Thoracic aorta (tissue), 2 donors: Measurements from ENCODE around the gene PPM1N. TPM values are rescaled to one million over a fixed set of nuclear protein-coding genes. Genes with fewer than 3 reads are reported as not detected.

Experiments
- ATAC-seq: fragments of 150-250 bp; one replicate; pipeline ENCODE4 v1.8.0; 2017; ENCODE audit warnings: low read depth; ENCODE audit not compliant: insufficient number of reproducible peaks, low FRiP score
- DNase-seq: peaks from one replicate; pipeline ENCODE4 v3.0.0-alpha.2; 2020; ENCODE audit warnings: low spot score
- H3K27ac ChIP-seq, 2 donors: fragments of 200-600 bp; sonication (generic); 1 replicate in 1 of 2; 2 replicates in 1 of 2; pipeline ENCODE4 v1.5.1; 2016; ENCODE audit warnings: mild to moderate bottlenecking in 2 of 2, moderate library complexity in 2 of 2
- H3K27me3 ChIP-seq: fragments of 200-600 bp; sonication (generic); replicated peaks from 2 replicates; pipeline ENCODE4 v1.6.0; 2016; ENCODE audit warnings: mild to moderate bottlenecking; ENCODE audit not compliant: insufficient read depth
- H3K36me3 ChIP-seq: fragments of 200-600 bp; sonication (generic); one replicate; pipeline ENCODE4 v1.5.1; 2016
- H3K4me1 ChIP-seq, 2 donors: fragments of 200-600 bp; sonication (generic); 1 replicate in 1 of 2; 2 replicates in 1 of 2; pipeline versions ENCODE4 v1.5.1 to v1.6.0; 2016; ENCODE audit warnings: low read depth in 2 of 2, mild to moderate bottlenecking in 1 of 2; ENCODE audit not compliant: control insufficient read depth in 1 of 2
- H3K4me3 ChIP-seq: fragments of 200-600 bp; sonication (generic); 2 replicates; pipeline ENCODE4 v1.5.1; 2016; ENCODE audit warnings: mild to moderate bottlenecking
- H3K9me3 ChIP-seq: fragments of 200-600 bp; sonication (generic); 2 replicates; pipeline ENCODE4 v1.5.1; 2016
- CTCF ChIP-seq: fragments of 200-600 bp; sonication (generic); IDR thresholded peaks from one replicate; pipeline ENCODE4 v1.5.1; 2019; ENCODE audit warnings: antibody characterized with exemption
- total RNA-seq, 2 donors: library from RNA; depleted of rRNA; stranded (reverse); fragments of >200 nt; gene quantifications; one replicate each; pipeline versions ENCODE4 v1.1.0 to v1.2.3, GENCODE V29; 2016

The PPM1N gene
- total RNA-seq, 2 donors from 2014 or later, result 3.5 to 6.6 TPM

- Histone ChIP-seq H3K4me3 (peak overlapping the region; percentile 75), H3K27ac (no peak overlapping the region), H3K9me3 (no peaks in the 10 kb centered on the region), H3K4me1 (peaks cover 13 to 27% of the 10 kb centered on the region in 2 donors), H3K27me3 (no peaks in the 10 kb centered on the region), H3K36me3 (no peaks in the 10 kb centered on the region)
- DNase-seq, result no peak
- no peak for ATAC-seq
- no peak for TF ChIP-seq CTCF
Observed at GRCh38 chr19:45492137-45492626, 6.1 kb upstream of the PPM1N start.

- no peaks in the 10 kb centered on the region for H3K9me3 ChIP-seq
- peak overlapping the region; percentile 13 to 22 for H3K27ac ChIP-seq
- H3K4me3 ChIP-seq, result peak overlapping the region; percentile 75
- no peaks in the 10 kb centered on the region for H3K27me3 ChIP-seq
- TF ChIP-seq CTCF, result no peak
- DNase-seq (no peak), ATAC-seq (peak; percentile 31)
- H3K36me3 ChIP-seq, result no peaks in the 10 kb centered on the region
- peaks cover 16 to 28% of the 10 kb centered on the region in 2 donors for H3K4me1 ChIP-seq
Observed at GRCh38 chr19:45492627-45493470, 5.4 kb upstream of the PPM1N start.

GRCh38 chr19:45494261-45494916 lies 3.9 kb upstream of the PPM1N start:
- Histone ChIP-seq H3K27me3 (no peaks in the 10 kb centered on the region), H3K4me1 (peaks cover 26 to 43% of the 10 kb centered on the region in 2 donors), H3K36me3 (no peaks in the 10 kb centered on the region), H3K4me3 (no peak overlapping the region), H3K27ac (no peak overlapping the region), H3K9me3 (no peaks in the 10 kb centered on the region)
- ATAC-seq (no peak), DNase-seq (no peak)
- no peak for TF ChIP-seq CTCF

- no peak for ATAC-seq
- H3K27me3 ChIP-seq, result no peaks in the 10 kb centered on the region
Observed at GRCh38 chr19:45495178-45495577, 3.1 kb upstream of the PPM1N start.

More at GRCh38 chr19:45495178-45495577, 3.1 kb upstream of the PPM1N start:
- no peak for DNase-seq
- no peaks in the 10 kb centered on the region for H3K9me3 ChIP-seq
- no peak overlapping the region for H3K4me3 ChIP-seq
- no peak for TF ChIP-seq CTCF
- no peaks in the 10 kb centered on the region for H3K36me3 ChIP-seq
- H3K4me1 ChIP-seq, result peaks cover 26 to 43% of the 10 kb centered on the region in 2 donors
- H3K27ac ChIP-seq, result no peak overlapping the region
